ENCODE results near the gene MCM6.
A peak's percentile ranks its signal among the peaks of the same experiment; 100 is the strongest.

Gene MCM6

GRCh38 chr2:135820003-135820618 is 56.1 kb downstream of the MCM6 start:
- Histone ChIP-seq H3K9ac (ENCODE audit: low read depth, low read length, poor library complexity) (no peak overlapping the region), H3K4me2 (ENCODE audit: insufficient read depth, low read length, poor library complexity, severe bottlenecking) (no peak overlapping the region), H4K8ac (ENCODE audit: low read depth, low read length) (no peak overlapping the region), H3K27me3 (ENCODE audit: control insufficient read depth in 3 of 3, insufficient read depth in 3 of 3, low read depth in 1 of 3, low read length in 3 of 3) (no peaks in the 10 kb centered on the region), H3K23ac (ENCODE audit: low read depth, low read length, poor library complexity) (no peak overlapping the region), H3K4me1 (ENCODE audit: control insufficient read depth in 2 of 2, insufficient read depth in 1 of 2, low read depth in 1 of 2, low read length in 2 of 2) (no peaks in the 10 kb centered on the region), H3K79me1 (ENCODE audit: low read depth, low read length) (no peaks in the 10 kb centered on the region), H2BK15ac (ENCODE audit: low read length) (no peak overlapping the region), H3K36me3 (replicated peaks in 1 of 2; ENCODE audit: control insufficient read depth in 2 of 2, insufficient read depth in 2 of 2, low read length in 2 of 2) (no peaks in the 10 kb centered on the region), H4K91ac (ENCODE audit: low read depth, low read length, poor library complexity) (no peak overlapping the region), H2AK5ac (ENCODE audit: low read depth, low read length) (no peak overlapping the region), H3K27ac (replicated peaks; ENCODE audit: low read length) (no peak overlapping the region), H2BK5ac (ENCODE audit: low read length) (no peak overlapping the region), H3K4ac (ENCODE audit: low read length) (no peak overlapping the region), H2BK120ac (ENCODE audit: low read depth, low read length) (no peak overlapping the region), H3K18ac (ENCODE audit: low read length) (no peak overlapping the region), H2AFZ (ENCODE audit: low read length) (peak overlapping the region; percentile 15), H3K4me3 (ENCODE audit: low read length in 2 of 2) (no peak overlapping the region), H2BK12ac (ENCODE audit: low read length) (no peak overlapping the region), H3K14ac (ENCODE audit: low read length) (no peak overlapping the region), H3K9me3 (replicated peaks in 1 of 2; ENCODE audit: control insufficient read depth in 2 of 2, insufficient read depth in 1 of 2, low read depth in 1 of 2, low read length in 2 of 2) (peaks cover 2 to 5% of the 10 kb centered on the region in 2 donors)
- no CpG with 5 or more reads among the region's 9 CpGs for WGBS, 2 donors (ENCODE audit: extremely low coverage in 2 of 2, insufficient read length in 2 of 2, insufficient replicate concordance in 1 of 2)
- no peak for DNase-seq (ENCODE audit: low spot score)

GRCh38 chr2:135818937-135819610 is 57.2 kb downstream of the MCM6 start:
- Histone ChIP-seq H3K4me2 (ENCODE audit: insufficient read depth, low read length, poor library complexity, severe bottlenecking) (no peak overlapping the region), H3K36me3 (replicated peaks in 1 of 2; ENCODE audit: control insufficient read depth in 2 of 2, insufficient read depth in 2 of 2, low read length in 2 of 2) (no peaks in the 10 kb centered on the region), H3K79me1 (ENCODE audit: low read depth, low read length) (no peaks in the 10 kb centered on the region), H3K14ac (ENCODE audit: low read length) (no peak overlapping the region), H2BK120ac (ENCODE audit: low read depth, low read length) (no peak overlapping the region), H3K4me3 (ENCODE audit: low read length in 2 of 2) (no peak overlapping the region), H3K4me1 (ENCODE audit: control insufficient read depth in 2 of 2, insufficient read depth in 1 of 2, low read depth in 1 of 2, low read length in 2 of 2) (no peaks in the 10 kb centered on the region), H2AK5ac (ENCODE audit: low read depth, low read length) (no peak overlapping the region), H4K91ac (ENCODE audit: low read depth, low read length, poor library complexity) (no peak overlapping the region), H2BK5ac (ENCODE audit: low read length) (no peak overlapping the region), H2BK15ac (ENCODE audit: low read length) (no peak overlapping the region), H3K18ac (ENCODE audit: low read length) (no peak overlapping the region), H3K23ac (ENCODE audit: low read depth, low read length, poor library complexity) (no peak overlapping the region), H2BK12ac (ENCODE audit: low read length) (no peak overlapping the region), H3K4ac (ENCODE audit: low read length) (no peak overlapping the region), H3K27me3 (ENCODE audit: control insufficient read depth in 3 of 3, insufficient read depth in 3 of 3, low read depth in 1 of 3, low read length in 3 of 3) (no peaks in the 10 kb centered on the region), H2AFZ (ENCODE audit: low read length) (no peak overlapping the region), H3K9me3 (replicated peaks in 1 of 2; ENCODE audit: control insufficient read depth in 2 of 2, insufficient read depth in 1 of 2, low read depth in 1 of 2, low read length in 2 of 2) (peaks cover 2 to 5% of the 10 kb centered on the region in 2 donors), H4K8ac (ENCODE audit: low read depth, low read length) (no peak overlapping the region), H3K27ac (replicated peaks; ENCODE audit: low read length) (no peak overlapping the region), H3K9ac (ENCODE audit: low read depth, low read length, poor library complexity) (no peak overlapping the region)
- DNase-seq (ENCODE audit: low spot score) = no peak
- WGBS, 2 donors (ENCODE audit: extremely low coverage in 2 of 2, insufficient read length in 2 of 2, insufficient replicate concordance in 1 of 2) = no CpG with 5 or more reads among the region's 8 CpGs

GRCh38 chr2:135817951-135818350 is 58.3 kb downstream of the MCM6 start:
- Histone ChIP-seq H3K23ac (ENCODE audit: low read depth, low read length, poor library complexity) (no peak overlapping the region), H2BK5ac (ENCODE audit: low read length) (no peak overlapping the region), H3K36me3 (replicated peaks in 1 of 2; ENCODE audit: control insufficient read depth in 2 of 2, insufficient read depth in 2 of 2, low read length in 2 of 2) (no peaks in the 10 kb centered on the region), H3K4me3 (ENCODE audit: low read length in 2 of 2) (no peak overlapping the region), H3K14ac (ENCODE audit: low read length) (no peak overlapping the region), H2AFZ (ENCODE audit: low read length) (peak overlapping the region; percentile 62), H2AK5ac (ENCODE audit: low read depth, low read length) (no peak overlapping the region), H4K8ac (ENCODE audit: low read depth, low read length) (no peak overlapping the region), H4K91ac (ENCODE audit: low read depth, low read length, poor library complexity) (no peak overlapping the region), H2BK120ac (ENCODE audit: low read depth, low read length) (no peak overlapping the region), H3K27ac (replicated peaks; ENCODE audit: low read length) (no peak overlapping the region), H3K4ac (ENCODE audit: low read length) (no peak overlapping the region), H3K9me3 (replicated peaks in 1 of 2; ENCODE audit: control insufficient read depth in 2 of 2, insufficient read depth in 1 of 2, low read depth in 1 of 2, low read length in 2 of 2) (peaks cover 0 to 4% of the 10 kb centered on the region in 2 donors), H3K27me3 (ENCODE audit: control insufficient read depth in 3 of 3, insufficient read depth in 3 of 3, low read depth in 1 of 3, low read length in 3 of 3) (no peaks in the 10 kb centered on the region), H3K4me2 (ENCODE audit: insufficient read depth, low read length, poor library complexity, severe bottlenecking) (no peak overlapping the region), H2BK12ac (ENCODE audit: low read length) (no peak overlapping the region), H3K79me1 (ENCODE audit: low read depth, low read length) (no peaks in the 10 kb centered on the region), H3K18ac (ENCODE audit: low read length) (no peak overlapping the region), H3K9ac (ENCODE audit: low read depth, low read length, poor library complexity) (no peak overlapping the region), H2BK15ac (ENCODE audit: low read length) (no peak overlapping the region), H3K4me1 (ENCODE audit: control insufficient read depth in 2 of 2, insufficient read depth in 1 of 2, low read depth in 1 of 2, low read length in 2 of 2) (no peaks in the 10 kb centered on the region)
- no CpG with 5 or more reads among the region's 4 CpGs for WGBS, 2 donors (ENCODE audit: extremely low coverage in 2 of 2, insufficient read length in 2 of 2, insufficient replicate concordance in 1 of 2)
- no peak for DNase-seq (ENCODE audit: low spot score)

- no peak overlapping the region for H4K8ac ChIP-seq (ENCODE audit: low read depth, low read length)
- no peak overlapping the region for H3K23ac ChIP-seq (ENCODE audit: low read depth, low read length, poor library complexity)
- H3K36me3 ChIP-seq (replicated peaks in 1 of 2; ENCODE audit: control insufficient read depth in 2 of 2, insufficient read depth in 2 of 2, low read length in 2 of 2) = no peaks in the 10 kb centered on the region
- H3K4me2 ChIP-seq (ENCODE audit: insufficient read depth, low read length, poor library complexity, severe bottlenecking) = no peak overlapping the region
- no peaks in the 10 kb centered on the region for H3K27me3 ChIP-seq (ENCODE audit: control insufficient read depth in 3 of 3, insufficient read depth in 3 of 3, low read depth in 1 of 3, low read length in 3 of 3)
- H2BK15ac ChIP-seq (ENCODE audit: low read length) = no peak overlapping the region
- DNase-seq (ENCODE audit: low spot score) = no peak
- no CpG with 5 or more reads among the region's 18 CpGs for WGBS, 2 donors (ENCODE audit: extremely low coverage in 2 of 2, insufficient read length in 2 of 2, insufficient replicate concordance in 1 of 2)
- H3K4me1 ChIP-seq (ENCODE audit: control insufficient read depth in 2 of 2, insufficient read depth in 1 of 2, low read depth in 1 of 2, low read length in 2 of 2) = no peaks in the 10 kb centered on the region
- no peak overlapping the region for H2BK120ac ChIP-seq (ENCODE audit: low read depth, low read length)
- no peak overlapping the region for H2BK5ac ChIP-seq (ENCODE audit: low read length)
- H3K9ac ChIP-seq (ENCODE audit: low read depth, low read length, poor library complexity) = no peak overlapping the region
- no peak overlapping the region for H2AK5ac ChIP-seq (ENCODE audit: low read depth, low read length)
- no peak overlapping the region for H3K4ac ChIP-seq (ENCODE audit: low read length)
- no peaks in the 10 kb centered on the region for H3K9me3 ChIP-seq (replicated peaks in 1 of 2; ENCODE audit: control insufficient read depth in 2 of 2, insufficient read depth in 1 of 2, low read depth in 1 of 2, low read length in 2 of 2)
- no peak overlapping the region for H2BK12ac ChIP-seq (ENCODE audit: low read length)
- H3K27ac ChIP-seq (replicated peaks; ENCODE audit: low read length) = no peak overlapping the region
- peak overlapping the region in 1 of 2 donors; percentile 19 for H3K4me3 ChIP-seq (ENCODE audit: low read length in 2 of 2)
- H4K91ac ChIP-seq (ENCODE audit: low read depth, low read length, poor library complexity) = no peak overlapping the region
- H3K18ac ChIP-seq (ENCODE audit: low read length) = peak overlapping the region; percentile 79
- H3K14ac ChIP-seq (ENCODE audit: low read length) = peak overlapping the region; percentile 56
- no peaks in the 10 kb centered on the region for H3K79me1 ChIP-seq (ENCODE audit: low read depth, low read length)
- H2AFZ ChIP-seq (ENCODE audit: low read length) = peak overlapping the region; percentile 62
These were observed 58.8 kb downstream of the MCM6 start for GRCh38 chr2:135817466-135817865.

Measured in neuronal stem cell (in vitro differentiated cells).